GM21390 (cell line): ENCODE measurements around the gene FAM120C.

Experiments
- ATAC-seq: cut with Tn5 transposase; IDR thresholded peaks from one replicate; pipeline ENCODE4 v1.9.1; 2021; ENCODE audit not compliant: unreplicated experiment

Gene FAM120C

GRCh38 chrX:54182864-54183613 is at the start of gene FAM120C:
Gene FAM120C (minus strand): TSS chrX:54183254. CDS start chrX:54183198, 56 bp downstream.
- peak; percentile 41 for ATAC-seq

- no peak for ATAC-seq
These were observed 47.5 kb upstream of the FAM120C start for GRCh38 chrX:54230435-54231148.

- ATAC-seq = no peak
These were observed 40.5 kb upstream of the FAM120C start for GRCh38 chrX:54223581-54223980.

- ATAC-seq = no peak
These were observed 30.5 kb upstream of the FAM120C start for GRCh38 chrX:54213603-54214002.

- no peak for ATAC-seq
These were observed 25.5 kb upstream of the FAM120C start for GRCh38 chrX:54208531-54208930.

DNA sequence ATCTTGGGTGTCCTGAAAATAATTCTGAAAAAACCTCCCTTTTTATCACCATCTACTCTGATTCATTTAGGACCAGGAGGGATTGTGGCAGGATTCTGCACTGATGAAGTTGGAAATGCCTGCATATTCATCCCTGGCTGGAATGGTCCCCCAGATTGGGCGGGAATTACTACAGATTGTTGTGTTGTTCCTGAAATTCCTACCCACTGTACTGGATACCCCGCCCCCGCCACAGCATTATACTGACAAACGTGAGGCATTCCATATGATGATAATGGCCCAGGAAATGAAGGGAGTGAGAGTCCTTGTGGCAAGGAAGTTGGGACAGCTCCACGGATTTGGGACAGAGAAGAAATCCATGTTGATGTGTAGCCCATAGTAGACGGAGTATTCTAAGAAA is 15.2 kb upstream of the FAM120C start:
- no peak for ATAC-seq

GRCh38 chrX:54194982-54195588 is 12.0 kb upstream of the FAM120C start:
- no peak for ATAC-seq

GRCh38 chrX:54193085-54193821 is 10.2 kb upstream of the FAM120C start:
- no peak for ATAC-seq

DNA sequence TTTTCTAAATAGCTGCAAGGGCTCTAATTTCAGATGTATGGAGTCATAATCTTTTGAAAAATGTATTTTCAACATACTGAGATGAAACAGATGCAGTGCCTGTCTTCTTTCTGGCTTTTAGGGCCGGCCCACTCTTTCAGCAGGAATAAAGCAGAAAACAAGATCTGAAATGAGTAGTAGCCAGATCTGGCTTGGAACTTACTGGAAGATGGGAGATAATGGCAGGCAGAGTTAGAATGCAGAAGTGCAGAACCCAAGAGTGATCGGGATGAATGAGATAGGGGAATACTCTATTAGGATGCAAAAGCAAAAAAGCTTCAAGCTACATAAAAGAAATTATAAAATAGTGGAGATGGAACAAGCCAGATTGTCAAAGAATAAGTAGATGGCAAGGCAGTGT is 1.4 kb upstream of the FAM120C start:
- no peak for ATAC-seq

DNA sequence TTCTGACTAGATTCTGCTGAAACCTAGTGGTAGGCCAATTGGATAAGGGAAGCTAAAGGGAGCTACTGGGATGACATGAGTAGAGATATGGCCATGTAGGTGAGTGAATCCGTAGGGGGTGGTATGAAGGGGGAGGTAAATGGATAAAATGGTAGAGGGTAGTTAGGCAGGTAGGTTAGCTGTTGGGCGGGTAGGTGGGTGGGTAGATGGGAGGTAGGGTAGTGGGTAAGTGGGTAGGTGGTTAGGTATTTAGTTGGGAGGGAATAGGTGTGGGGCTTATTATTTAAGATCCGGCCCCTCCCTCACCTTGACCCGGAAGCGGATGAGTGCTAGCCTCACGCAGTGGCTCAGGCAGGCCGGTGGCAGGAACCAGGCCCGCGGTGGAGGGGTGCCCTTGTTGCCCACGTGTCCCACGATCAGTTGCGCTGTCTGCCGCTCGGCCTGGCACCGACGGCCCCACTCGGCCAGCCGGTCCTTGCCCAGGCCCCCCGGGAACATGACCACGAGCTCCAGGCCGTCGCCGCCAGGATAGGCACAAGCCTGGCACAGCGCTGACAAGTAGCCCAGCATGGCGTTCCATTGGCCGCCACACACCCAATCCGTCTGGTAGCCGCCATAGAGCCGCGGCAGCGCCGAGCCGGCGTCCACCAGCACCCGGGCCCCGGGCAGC is 725 bp downstream of the FAM120C start:
- peak; percentile 69 for ATAC-seq

- no peak for ATAC-seq
These were observed 1.7 kb downstream of the FAM120C start for GRCh38 chrX:54181202-54181953.

GRCh38 chrX:54180403-54180802 is 2.7 kb downstream of the FAM120C start:
- no peak for ATAC-seq

GRCh38 chrX:54178100-54178940 is 4.7 kb downstream of the FAM120C start:
- ATAC-seq = no peak

GRCh38 chrX:54177306-54177705 is 5.7 kb downstream of the FAM120C start:
- no peak for ATAC-seq

DNA sequence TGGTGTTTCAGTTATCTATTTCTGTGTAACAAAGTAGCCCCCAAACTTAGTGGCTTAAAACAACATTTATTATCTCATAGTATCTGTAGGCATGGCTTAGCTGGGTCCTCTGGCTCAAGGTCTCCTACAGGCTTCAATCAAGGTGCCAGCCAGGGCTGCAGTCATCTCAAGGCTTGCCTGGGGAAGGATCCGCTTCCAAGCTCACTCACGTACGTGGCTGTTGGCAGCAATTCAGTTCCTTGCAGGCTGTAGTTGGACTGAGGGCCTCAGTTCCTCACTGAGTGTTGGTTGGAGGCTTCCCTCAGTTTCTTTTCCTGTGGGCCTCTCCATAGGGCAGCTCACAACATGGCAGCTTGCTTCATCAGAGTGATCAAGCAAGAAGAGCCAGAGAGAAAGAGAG is 9.3 kb downstream of the FAM120C start:
- no peak for ATAC-seq

DNA sequence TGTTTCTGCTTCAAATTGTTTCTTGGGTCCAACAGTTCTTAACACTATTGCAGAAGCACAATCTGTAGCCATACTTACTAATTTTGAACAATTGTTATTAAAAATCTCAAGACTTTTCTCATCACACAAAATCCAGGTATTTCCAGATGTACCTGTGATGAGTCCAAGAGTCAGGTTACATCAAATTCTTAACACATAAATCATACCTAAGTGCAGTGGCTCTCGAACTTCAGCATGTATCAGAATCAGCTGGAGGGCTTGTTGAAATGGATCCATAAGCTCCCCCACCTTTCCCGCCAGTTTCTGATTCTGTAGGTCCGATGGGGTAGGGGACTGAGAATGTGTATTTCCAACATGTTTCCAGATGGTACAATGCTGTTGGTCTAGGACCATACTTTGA is 10.6 kb downstream of the FAM120C start:
- no peak for ATAC-seq

DNA sequence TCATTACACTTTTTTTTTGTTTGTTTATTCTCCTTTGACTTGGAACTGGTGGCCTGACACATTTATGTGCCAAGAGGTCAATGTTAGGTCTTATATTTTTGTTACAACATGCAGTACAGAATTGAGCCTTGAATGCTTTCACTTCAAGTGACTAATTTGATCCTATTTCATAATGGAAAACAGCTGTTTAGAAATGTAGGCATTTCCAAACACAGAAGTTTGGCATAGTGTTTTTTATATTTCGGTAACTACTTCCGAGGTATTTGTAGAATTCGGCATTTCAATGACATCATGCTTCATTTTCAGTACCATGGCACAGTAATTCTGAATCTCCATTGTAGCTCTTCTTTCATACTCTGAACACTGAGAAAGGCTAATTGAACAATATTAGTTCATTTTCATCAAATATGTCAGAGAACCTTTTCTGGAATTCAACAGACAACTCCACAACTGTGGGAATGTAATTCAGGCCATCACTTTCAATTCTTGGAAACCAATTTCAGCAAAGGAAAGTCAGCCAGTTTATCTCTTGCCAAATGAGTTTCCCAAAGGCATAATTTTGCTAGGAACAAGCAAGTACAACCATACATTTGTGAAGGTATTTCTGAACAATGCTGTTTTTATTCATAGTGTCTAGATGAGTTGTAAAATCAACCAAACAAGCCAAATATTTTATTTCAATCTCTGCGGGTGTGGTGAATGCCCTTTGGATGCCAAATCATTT is 11.4 kb downstream of the FAM120C start:
- ATAC-seq = no peak

GRCh38 chrX:54171091-54171490 is 12.0 kb downstream of the FAM120C start:
- ATAC-seq = no peak

DNA sequence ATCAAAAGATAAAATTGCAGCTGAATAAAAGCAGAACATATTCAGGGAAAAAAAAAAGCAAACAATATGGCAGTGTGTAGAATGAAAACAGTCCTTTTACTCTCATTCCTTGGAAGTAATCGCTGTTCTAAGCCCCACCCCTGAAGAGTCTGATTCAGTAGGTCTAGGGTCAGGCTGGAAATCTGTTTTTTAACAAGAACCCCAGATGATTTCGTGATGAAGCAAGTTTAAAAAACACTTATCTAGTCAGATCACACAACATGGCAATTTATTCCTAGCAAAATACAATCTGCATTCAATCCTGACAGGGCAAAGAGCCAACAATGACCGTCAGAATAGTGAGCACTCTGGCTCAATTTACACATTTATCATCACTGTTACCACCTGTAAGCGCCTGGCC is 16.1 kb downstream of the FAM120C start:
- ATAC-seq = no peak
